ENCODE results near the gene USP34.

DNA sequence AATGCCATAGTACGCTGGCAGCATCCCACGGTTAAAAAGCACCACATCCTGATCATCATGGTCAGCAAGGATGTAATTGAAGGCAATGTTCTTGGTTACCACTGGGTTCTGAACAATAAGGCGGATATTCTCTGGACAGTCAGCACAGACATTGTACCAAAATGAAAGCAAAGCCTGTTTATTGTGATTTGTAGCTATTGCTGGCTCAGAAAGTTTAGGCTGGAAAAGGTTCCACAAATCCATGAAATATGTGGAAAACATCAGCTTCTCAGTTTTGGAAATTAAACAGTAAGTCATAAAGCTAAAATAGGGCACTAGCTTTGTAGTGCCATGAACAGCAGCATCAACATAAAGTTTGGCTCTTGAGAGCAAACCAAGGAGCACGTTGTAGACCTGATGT lies 256.7 kb downstream of the USP34 start:
- TF ChIP-seq GABPA (IDR thresholded peaks at IDR 0.05; ENCODE audit: borderline replicate concordance, insufficient read depth, low read length) = no peak
- TF ChIP-seq BCL11A (IDR thresholded peaks at IDR 0.05; ENCODE audit: low read depth in 2 of 2, low read length in 2 of 2) = no peak
- TF ChIP-seq POLR2A (IDR thresholded peaks at IDR 0.05; ENCODE audit: control extremely low read depth in 1 of 2, low read depth in 2 of 2, low read length in 2 of 2) = no peak
- TF ChIP-seq RBBP5 (IDR thresholded peaks at IDR 0.05; ENCODE audit: borderline replicate concordance, low read depth, low read length) = no peak
- TF ChIP-seq FOSL1 (IDR thresholded peaks at IDR 0.05; ENCODE audit: insufficient read depth, low read depth, low read length) = no peak

Measured in H1 (cell line).